GM18517 (cell line): Measurements from ENCODE around the gene CPOX.
A peak's percentile ranks its signal among the peaks of the same experiment; 100 is the strongest.

Source experiments
- ATAC-seq: cut with Tn5 transposase; IDR thresholded peaks from one replicate; pipeline ENCODE4 v1.9.1; 2021; ENCODE audit warnings: mild to moderate bottlenecking, moderate library complexity; ENCODE audit not compliant: unreplicated experiment

Gene CPOX

GRCh38 chr3:98541695-98542094 is 51.7 kb downstream of the CPOX start:
- no peak for ATAC-seq

DNA sequence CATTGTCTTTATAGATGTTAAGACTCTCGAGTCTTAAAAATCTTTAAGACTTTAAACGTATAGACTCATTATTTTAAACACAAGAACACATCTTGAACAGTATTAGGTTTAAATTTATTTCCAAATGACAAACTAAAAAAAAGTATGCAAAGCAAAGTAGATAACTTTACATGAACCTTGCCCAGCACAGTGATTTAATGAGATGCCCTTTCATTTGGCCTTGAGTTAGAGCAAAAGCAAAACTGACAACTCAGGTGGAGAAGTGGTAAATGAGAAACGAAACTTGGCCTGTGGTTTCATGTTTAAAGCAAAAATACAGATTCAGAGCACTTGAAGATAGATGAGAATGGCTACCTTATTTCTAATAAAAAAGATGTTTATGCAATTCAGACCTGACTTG is 53.1 kb downstream of the CPOX start:
- ATAC-seq: peak; percentile 47

- peak; percentile 80 for ATAC-seq
Measured at GRCh38 chr3:98536456-98537017, 56.9 kb downstream of the CPOX start.

GRCh38 chr3:98534734-98535133 is 58.7 kb downstream of the CPOX start:
- no peak for ATAC-seq

DNA sequence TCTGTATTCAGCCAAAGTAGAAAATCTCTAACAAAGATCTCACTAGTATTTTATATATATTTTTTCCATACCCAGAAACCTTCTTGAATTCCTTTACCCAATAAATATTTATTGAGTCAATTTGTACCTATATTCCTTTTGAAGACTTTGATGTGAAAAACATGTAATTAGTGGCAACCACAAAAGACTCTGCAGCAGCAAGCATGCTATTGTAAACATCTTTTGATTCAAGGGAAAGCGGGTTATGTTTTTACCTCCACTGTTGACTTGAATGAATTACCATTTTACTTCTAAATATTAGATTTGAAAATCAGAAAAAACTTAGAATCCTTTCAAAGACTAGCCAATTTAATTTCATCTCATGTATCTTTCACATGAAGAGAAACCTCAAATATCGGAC is 59.2 kb downstream of the CPOX start:
- ATAC-seq: no peak

- ATAC-seq: no peak
Measured at GRCh38 chr3:98532709-98533571, 60.5 kb downstream of the CPOX start.

- ATAC-seq: no peak
Measured at GRCh38 chr3:98532275-98532637, 61.2 kb downstream of the CPOX start.

DNA sequence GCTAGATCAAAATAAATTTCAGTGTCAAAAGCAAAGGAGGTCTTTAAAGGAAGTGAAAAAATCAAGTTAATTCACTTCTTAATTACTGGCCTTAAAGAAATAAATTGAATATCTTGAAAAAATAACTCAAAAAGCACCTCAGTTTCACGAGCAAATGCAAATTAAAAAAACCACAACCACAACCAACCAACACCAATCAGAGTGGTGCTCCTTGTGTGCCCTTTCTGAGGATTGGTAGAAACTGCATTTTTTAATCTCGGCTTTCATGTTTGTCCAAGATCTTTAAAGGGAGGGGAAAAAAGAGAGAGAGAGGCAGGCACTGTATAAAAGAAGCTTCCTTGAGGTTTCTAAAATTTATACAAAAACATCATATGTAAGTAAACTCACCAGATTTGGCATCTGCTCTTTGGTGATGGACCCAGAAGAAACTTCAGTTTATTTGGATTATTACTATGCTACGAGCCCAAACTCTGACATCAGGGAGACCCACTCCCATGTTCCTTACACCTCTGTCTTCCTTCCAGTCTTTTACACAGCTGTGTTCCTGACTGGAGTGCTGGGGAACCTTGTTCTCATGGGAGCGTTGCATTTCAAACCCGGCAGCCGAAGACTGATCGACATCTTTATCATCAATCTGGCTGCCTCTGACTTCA is 61.7 kb downstream of the CPOX start, which contains the start of gene GPR15:
Gene GPR15 (plus strand): TSS at position 357 of the 653 bp plus-strand sequence. CDS start 56 bp downstream, at position 413.
- peak; percentile 34 for ATAC-seq

- no peak for ATAC-seq
Measured at GRCh38 chr3:98530676-98531075, 62.7 kb downstream of the CPOX start.

GRCh38 chr3:98529856-98530459 is 63.5 kb downstream of the CPOX start:
- no peak for ATAC-seq
